HEK293 (cell line): ENCODE measurements around the gene LGI1.
A peak's percentile ranks its signal among the peaks of the same experiment; 100 is the strongest.

Source experiments
- CTCF ChIA-PET: fragments of 350-600 bp; formaldehyde crosslinking; extraction: SDS; loops from one replicate; lab custom pipeline; 2021; ENCODE audit warnings: antibody characterized with exemption; lab: Yijun Ruan, JAX
- POLR2A ChIA-PET: fragments of 300-600 bp; formaldehyde crosslinking; extraction: SDS; loops from one replicate; lab custom pipeline; 2020; ENCODE audit warnings: antibody characterized with exemption, inconsistent platforms; lab: Yijun Ruan, JAX
- H3K27ac ChIP-seq: fragments of 200-500 bp; sonication (Bioruptor generic); 2 replicates; pipeline ENCODE4 v1.5.1; 2014; ENCODE audit warnings: low read depth, low read length, control low read depth, inconsistent platforms; ENCODE audit errors: extremely low read depth
- H3K36me3 ChIP-seq, 2 experiments: fragments of 200-500 bp in 1 of 2; sonication (Bioruptor generic) in 1 of 2; 1 replicate in 1 of 2; 2 replicates in 1 of 2; pipeline ENCODE4 v1.5.1; 2014 to 2017; ENCODE audit warnings: inconsistent platforms in 2 of 2, low read length in 2 of 2; ENCODE audit not compliant: control insufficient read depth in 2 of 2, insufficient read depth in 1 of 2
- H3K4me1 ChIP-seq: fragments of 200-500 bp; sonication (Bioruptor generic); 2 replicates; pipeline ENCODE4 v1.5.1; 2014; ENCODE audit warnings: mild to moderate bottlenecking, low read length, inconsistent platforms; ENCODE audit not compliant: control insufficient read depth, insufficient read depth
- H3K4me3 ChIP-seq: 2 replicates; pipeline ENCODE4 v1.5.1; 2011; ENCODE audit warnings: low read depth, mild to moderate bottlenecking, control low read depth, low read length, moderate library complexity
- H3K9me3 ChIP-seq: fragments of 200-500 bp; sonication (Bioruptor generic); 2 replicates; pipeline ENCODE4 v1.5.1; 2014; ENCODE audit warnings: low read depth, low read length, inconsistent platforms; ENCODE audit not compliant: control insufficient read depth, insufficient read depth
- HOXD13 ChIP-seq: sonication (generic); formaldehyde crosslinking; IDR thresholded peaks from 2 replicates; pipeline ENCODE4 v1.8.0; 2022; ENCODE audit warnings: missing genetic modification reagents, borderline replicate concordance
- KLF10 ChIP-seq: fragments of 450-650 bp; IDR thresholded peaks from 2 replicates; pipeline ENCODE4 v1.5.1; 2018; ENCODE audit warnings: missing biosample characterization, mild to moderate bottlenecking, missing genetic modification characterization
- OVOL3 ChIP-seq: fragments of 450-650 bp; formaldehyde crosslinking; IDR thresholded peaks from 2 replicates; pipeline ENCODE4 v1.5.1; 2016; ENCODE audit warnings: missing biosample characterization, missing genetic modification characterization
- ZNF140 ChIP-seq: fragments of 450-650 bp; formaldehyde crosslinking; IDR thresholded peaks from 2 replicates; pipeline ENCODE4 v1.5.1; 2016; ENCODE audit warnings: missing biosample characterization, missing genetic modification characterization
- ZNF23 ChIP-seq: fragments of 450-650 bp; formaldehyde crosslinking; IDR thresholded peaks from 2 replicates; pipeline ENCODE4 v1.5.1; 2016; ENCODE audit warnings: missing biosample characterization, missing genetic modification characterization, borderline replicate concordance
- ZNF596 ChIP-seq: fragments of 450-650 bp; IDR thresholded peaks from 2 replicates; pipeline ENCODE4 v1.5.0; 2018; ENCODE audit warnings: missing biosample characterization, mild to moderate bottlenecking, missing genetic modification characterization, moderate library complexity
- ZNF785 ChIP-seq: fragments of 450-650 bp; formaldehyde crosslinking; IDR thresholded peaks from 2 replicates; pipeline ENCODE4 v1.5.1; 2016; ENCODE audit warnings: missing biosample characterization, missing genetic modification characterization
- ZNF792 ChIP-seq: fragments of 450-650 bp; formaldehyde crosslinking; IDR thresholded peaks from 2 replicates; pipeline ENCODE4 v1.5.1; 2016; ENCODE audit warnings: missing biosample characterization, missing genetic modification characterization
- TF ChIP-seq, protein P1 (sequence below): fragments of 450-650 bp; IDR thresholded peaks from 2 replicates; pipeline ENCODE4 v1.5.1; 2018; ENCODE audit warnings: missing biosample characterization, missing genetic modification characterization
- TF ChIP-seq, protein P2 (sequence below): fragments of 450-650 bp; formaldehyde crosslinking; IDR thresholded peaks from 2 replicates; pipeline ENCODE4 v1.5.1; 2016; ENCODE audit warnings: missing biosample characterization, missing genetic modification characterization
- TF ChIP-seq, protein P3 (sequence below): sonication (generic); formaldehyde crosslinking; IDR thresholded peaks from 2 replicates; pipeline ENCODE4 v1.8.1; 2022; ENCODE audit warnings: mild to moderate bottlenecking, moderate library complexity, missing genetic modification reagents

The LGI1 gene

DNA sequence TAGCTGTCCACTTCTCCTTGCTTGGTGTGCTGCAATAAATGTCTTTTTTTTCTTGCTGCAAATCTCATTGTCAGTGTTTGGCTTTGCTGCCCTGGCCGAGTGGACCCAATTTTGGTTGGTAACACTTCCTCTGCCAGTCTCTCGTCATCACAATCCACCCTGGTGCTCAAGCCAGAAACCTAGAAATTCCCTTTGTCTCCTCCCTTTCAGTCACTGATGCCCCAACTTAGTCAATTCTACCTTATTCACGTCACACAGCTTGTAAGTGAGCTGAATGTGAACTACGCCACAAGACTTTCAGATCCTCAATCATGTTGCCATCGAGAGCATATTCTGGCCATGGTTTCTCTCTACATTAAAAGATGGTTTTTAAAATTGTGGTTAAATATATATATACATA lies 42.4 kb upstream of the LGI1 start:
- CTCF ChIA-PET, result no interaction called here
- POLR2A ChIA-PET, result no interaction called here
- TF ChIP-seq KLF10 (tag by site-specific recombination), result no peak
- no peak for TF ChIP-seq ZNF792
- no peak for TF ChIP-seq HOXD13 (CRISPR knock-in tag)
- TF ChIP-seq, protein P1, sequence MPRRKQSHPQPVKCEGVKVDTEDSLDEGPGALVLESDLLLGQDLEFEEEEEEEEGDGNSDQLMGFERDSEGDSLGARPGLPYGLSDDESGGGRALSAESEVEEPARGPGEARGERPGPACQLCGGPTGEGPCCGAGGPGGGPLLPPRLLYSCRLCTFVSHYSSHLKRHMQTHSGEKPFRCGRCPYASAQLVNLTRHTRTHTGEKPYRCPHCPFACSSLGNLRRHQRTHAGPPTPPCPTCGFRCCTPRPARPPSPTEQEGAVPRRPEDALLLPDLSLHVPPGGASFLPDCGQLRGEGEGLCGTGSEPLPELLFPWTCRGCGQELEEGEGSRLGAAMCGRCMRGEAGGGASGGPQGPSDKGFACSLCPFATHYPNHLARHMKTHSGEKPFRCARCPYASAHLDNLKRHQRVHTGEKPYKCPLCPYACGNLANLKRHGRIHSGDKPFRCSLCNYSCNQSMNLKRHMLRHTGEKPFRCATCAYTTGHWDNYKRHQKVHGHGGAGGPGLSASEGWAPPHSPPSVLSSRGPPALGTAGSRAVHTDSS, result no peak

DNA sequence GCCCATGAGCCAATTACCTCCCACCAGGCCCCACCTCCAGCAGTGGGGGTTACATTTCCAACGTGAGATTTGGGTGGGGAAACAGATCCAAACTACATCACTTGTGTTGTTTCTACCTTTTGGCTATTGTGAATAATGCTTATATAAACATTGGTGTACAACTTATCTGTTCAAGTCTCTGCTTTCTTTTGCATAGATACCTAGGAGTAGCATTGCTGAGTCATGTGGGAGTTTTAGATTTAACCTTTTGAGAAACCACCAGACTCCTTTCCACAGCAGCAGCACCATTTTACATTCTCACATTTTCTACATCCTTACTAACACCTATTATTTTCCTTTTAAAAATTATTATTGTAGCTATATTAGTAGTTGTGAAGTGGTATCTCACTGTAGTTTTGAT lies 41.0 kb upstream of the LGI1 start:
- ChIA-PET CTCF (no interaction called here), POLR2A (interaction anchor here (0.7 kb wide), 1 partner anchor 33 kb away, joined by 6 read pairs; no protein-coding TSS in a partner anchor)
- Histone ChIP-seq H3K9me3 (no peaks in the 10 kb centered on the region), H3K4me1 (no peaks in the 10 kb centered on the region), H3K36me3 (no peaks in the 10 kb centered on the region), H3K4me3 (no peak overlapping the region)
- TF ChIP-seq ZNF23 (tag by site-specific recombination), result no peak
- TF ChIP-seq OVOL3, result no peak
- TF ChIP-seq ZNF140 (tag by site-specific recombination), result no peak
- TF ChIP-seq ZNF596, result no peak
- TF ChIP-seq ZNF785, result no peak
- TF ChIP-seq, all 188 proteins: peak for 0
- H3K27ac ChIP-seq, result no peak overlapping the region

More for the DNA sequence above, 42.4 kb upstream of the LGI1 start:
- no peak overlapping the region for H3K27ac ChIP-seq
- no peaks in the 10 kb centered on the region for H3K9me3 ChIP-seq
- H3K4me3 ChIP-seq, result no peak overlapping the region
- no peaks in the 10 kb centered on the region for H3K36me3 ChIP-seq
- no peaks in the 10 kb centered on the region for H3K4me1 ChIP-seq

DNA sequence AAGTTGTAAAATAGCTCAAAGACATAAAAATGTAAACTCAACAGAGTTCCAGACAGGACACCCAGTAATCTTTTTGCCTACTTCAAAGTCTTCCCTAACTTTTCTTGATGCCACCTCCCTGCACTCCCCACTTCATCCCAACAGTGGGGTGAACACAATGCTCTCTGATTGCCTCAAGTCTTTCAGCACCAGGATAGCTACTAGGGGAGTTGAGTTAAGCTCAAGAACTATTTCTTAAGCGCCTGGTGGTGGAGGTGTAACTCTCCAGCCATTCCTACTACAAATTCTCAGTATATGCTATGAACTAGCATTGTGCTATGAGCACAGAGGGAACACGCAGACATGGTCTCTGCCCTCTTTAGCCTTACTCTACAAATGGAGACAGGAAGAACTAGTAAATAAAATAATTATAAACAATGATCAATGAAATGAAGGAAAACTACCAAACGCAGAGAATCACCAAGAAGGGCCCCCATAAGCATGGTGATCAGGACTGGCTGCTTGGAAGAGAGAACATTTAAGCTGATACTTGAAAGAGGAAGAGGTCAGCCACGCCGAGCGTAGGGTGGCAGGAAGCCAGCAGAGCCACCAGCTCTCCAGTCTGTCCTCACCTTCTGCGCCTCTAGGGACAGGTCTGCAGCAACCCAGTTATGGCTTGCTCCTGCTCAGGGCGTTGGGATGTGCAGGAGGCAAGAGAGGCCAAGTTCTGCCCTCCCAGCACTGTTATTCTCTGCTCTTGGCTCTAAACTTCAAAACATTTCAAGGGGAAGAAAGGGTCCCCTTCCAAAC lies 38.6 kb upstream of the LGI1 start:
- ChIA-PET CTCF (interaction anchor here (0.6 to 1.0 kb wide), 2 partner anchors 28 to 139 kb away, joined by 3 to 4 read pairs; no protein-coding TSS in a partner anchor), POLR2A (interaction anchor here (1.2 kb wide), 1 partner anchor 17 kb away, joined by 3 read pairs; the partner anchor contains the start of gene FRA10AC1)
- Histone ChIP-seq H3K27ac (no peak overlapping the region), H3K36me3 (no peaks in the 10 kb centered on the region), H3K4me3 (no peak overlapping the region), H3K9me3 (no peaks in the 10 kb centered on the region), H3K4me1 (no peaks in the 10 kb centered on the region)
- TF ChIP-seq, protein P2, sequence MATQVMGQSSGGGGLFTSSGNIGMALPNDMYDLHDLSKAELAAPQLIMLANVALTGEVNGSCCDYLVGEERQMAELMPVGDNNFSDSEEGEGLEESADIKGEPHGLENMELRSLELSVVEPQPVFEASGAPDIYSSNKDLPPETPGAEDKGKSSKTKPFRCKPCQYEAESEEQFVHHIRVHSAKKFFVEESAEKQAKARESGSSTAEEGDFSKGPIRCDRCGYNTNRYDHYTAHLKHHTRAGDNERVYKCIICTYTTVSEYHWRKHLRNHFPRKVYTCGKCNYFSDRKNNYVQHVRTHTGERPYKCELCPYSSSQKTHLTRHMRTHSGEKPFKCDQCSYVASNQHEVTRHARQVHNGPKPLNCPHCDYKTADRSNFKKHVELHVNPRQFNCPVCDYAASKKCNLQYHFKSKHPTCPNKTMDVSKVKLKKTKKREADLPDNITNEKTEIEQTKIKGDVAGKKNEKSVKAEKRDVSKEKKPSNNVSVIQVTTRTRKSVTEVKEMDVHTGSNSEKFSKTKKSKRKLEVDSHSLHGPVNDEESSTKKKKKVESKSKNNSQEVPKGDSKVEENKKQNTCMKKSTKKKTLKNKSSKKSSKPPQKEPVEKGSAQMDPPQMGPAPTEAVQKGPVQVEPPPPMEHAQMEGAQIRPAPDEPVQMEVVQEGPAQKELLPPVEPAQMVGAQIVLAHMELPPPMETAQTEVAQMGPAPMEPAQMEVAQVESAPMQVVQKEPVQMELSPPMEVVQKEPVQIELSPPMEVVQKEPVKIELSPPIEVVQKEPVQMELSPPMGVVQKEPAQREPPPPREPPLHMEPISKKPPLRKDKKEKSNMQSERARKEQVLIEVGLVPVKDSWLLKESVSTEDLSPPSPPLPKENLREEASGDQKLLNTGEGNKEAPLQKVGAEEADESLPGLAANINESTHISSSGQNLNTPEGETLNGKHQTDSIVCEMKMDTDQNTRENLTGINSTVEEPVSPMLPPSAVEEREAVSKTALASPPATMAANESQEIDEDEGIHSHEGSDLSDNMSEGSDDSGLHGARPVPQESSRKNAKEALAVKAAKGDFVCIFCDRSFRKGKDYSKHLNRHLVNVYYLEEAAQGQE (tag by site-specific recombination), result peak; percentile 56; the same call in 1 of the 2 replicates
- TF ChIP-seq, protein P3, sequence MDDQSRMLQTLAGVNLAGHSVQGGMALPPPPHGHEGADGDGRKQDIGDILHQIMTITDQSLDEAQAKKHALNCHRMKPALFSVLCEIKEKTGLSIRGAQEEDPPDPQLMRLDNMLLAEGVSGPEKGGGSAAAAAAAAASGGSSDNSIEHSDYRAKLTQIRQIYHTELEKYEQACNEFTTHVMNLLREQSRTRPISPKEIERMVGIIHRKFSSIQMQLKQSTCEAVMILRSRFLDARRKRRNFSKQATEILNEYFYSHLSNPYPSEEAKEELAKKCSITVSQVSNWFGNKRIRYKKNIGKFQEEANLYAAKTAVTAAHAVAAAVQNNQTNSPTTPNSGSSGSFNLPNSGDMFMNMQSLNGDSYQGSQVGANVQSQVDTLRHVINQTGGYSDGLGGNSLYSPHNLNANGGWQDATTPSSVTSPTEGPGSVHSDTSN (CRISPR knock-in tag), result no peak
